Stimulated activated CD4-positive, alpha-beta T cell treated with anti-CD3 and anti-CD28 coated beads, Interleukin-12 subunit alpha, Interleukin-12 subunit beta, amount 100 ng/mL, for 48 hours (primary cell): Measurements from ENCODE around the gene YARS1.

Source experiments
- DNase-seq, 3 donors: peaks; one replicate each; pipeline ENCODE4 v3.0.0-alpha.2; 2020; ENCODE audit warnings: low read depth in 2 of 3, low spot score in 1 of 3

The YARS1 gene

GRCh38 chr1:32748926-32749325, 68.2 kb downstream of the YARS1 start:
- DNase-seq: no peak

GRCh38 chr1:32748348-32748747, 68.8 kb downstream of the YARS1 start:
- DNase-seq: no peak

- DNase-seq: no peak
Observed at GRCh38 chr1:32746130-32746529, 71.0 kb downstream of the YARS1 start.

GRCh38 chr1:32744071-32744425, 73.1 kb downstream of the YARS1 start:
- DNase-seq: no peak

- DNase-seq: no peak
Observed at GRCh38 chr1:32743380-32744070, 73.6 kb downstream of the YARS1 start.

GRCh38 chr1:32742956-32743355, 74.2 kb downstream of the YARS1 start:
- no peak for DNase-seq

- DNase-seq: no peak
Observed at GRCh38 chr1:32742199-32742947, 74.8 kb downstream of the YARS1 start.

- no peak for DNase-seq
Observed at GRCh38 chr1:32741413-32742198, 75.6 kb downstream of the YARS1 start.

GRCh38 chr1:32741059-32741412, 76.1 kb downstream of the YARS1 start:
- no peak for DNase-seq

GRCh38 chr1:32736812-32737791, 80.1 kb downstream of the YARS1 start:
- no peak for DNase-seq

- DNase-seq: no peak
Observed at GRCh38 chr1:32733582-32734321, 83.4 kb downstream of the YARS1 start.

- no peak for DNase-seq
Observed at GRCh38 chr1:32729254-32730046, 87.7 kb downstream of the YARS1 start.

GRCh38 chr1:32728413-32729077, 88.6 kb downstream of the YARS1 start:
- no peak for DNase-seq

GRCh38 chr1:32727876-32728275, 89.3 kb downstream of the YARS1 start:
- no peak for DNase-seq

GRCh38 chr1:32725615-32725982, 91.6 kb downstream of the YARS1 start:
- no peak for DNase-seq
